Activated naive CD4-positive, alpha-beta T cell (primary cell): ENCODE measurements around the gene B3GALT4.
A peak's percentile ranks its signal among the peaks of the same experiment; 100 is the strongest.

ENCODE experiments used
- DNase-seq, 4 experiments: peaks; one replicate each; lab custom pipeline; 2025; lab: John Stamatoyannopoulos, UW

B3GALT4 gene

GRCh38 chr6:33292996-33293682 is 16.2 kb downstream of the B3GALT4 start:
- DNase-seq = no peak

- no peak for DNase-seq
Measured at GRCh38 chr6:33294086-33294823, 17.3 kb downstream of the B3GALT4 start.

- DNase-seq = no peak
Measured at GRCh38 chr6:33295621-33296369, 18.9 kb downstream of the B3GALT4 start.

DNA sequence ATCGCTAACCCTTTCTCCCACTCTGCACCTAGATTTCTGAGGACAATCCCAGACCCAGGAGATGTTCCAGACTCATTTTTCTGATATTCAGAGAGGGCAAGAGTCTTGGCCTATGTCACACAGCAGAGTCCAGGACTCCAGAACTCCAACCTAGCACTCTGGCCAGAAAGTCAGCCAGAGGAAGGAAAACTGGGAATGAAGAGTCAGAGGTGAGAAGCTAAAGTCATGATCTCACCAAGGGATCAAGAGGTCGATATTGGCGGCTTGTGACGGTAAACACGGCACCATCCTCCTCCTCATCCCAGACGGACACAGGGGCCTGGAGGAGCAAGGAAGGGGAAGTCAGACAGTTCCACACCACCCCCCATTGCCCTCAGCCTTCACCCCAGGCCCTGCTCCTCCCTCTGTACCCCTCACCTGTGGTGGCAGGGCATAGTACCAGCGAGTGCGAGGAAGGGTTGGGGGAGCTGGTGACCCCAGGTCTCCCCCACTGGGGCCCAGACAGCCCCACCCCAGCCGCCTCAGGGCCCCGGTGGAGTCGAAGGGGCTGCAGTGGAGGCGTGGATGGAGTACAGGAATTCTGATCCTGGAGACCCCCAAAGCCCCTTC is 20.0 kb downstream of the B3GALT4 start:
- DNase-seq = no peak

DNA sequence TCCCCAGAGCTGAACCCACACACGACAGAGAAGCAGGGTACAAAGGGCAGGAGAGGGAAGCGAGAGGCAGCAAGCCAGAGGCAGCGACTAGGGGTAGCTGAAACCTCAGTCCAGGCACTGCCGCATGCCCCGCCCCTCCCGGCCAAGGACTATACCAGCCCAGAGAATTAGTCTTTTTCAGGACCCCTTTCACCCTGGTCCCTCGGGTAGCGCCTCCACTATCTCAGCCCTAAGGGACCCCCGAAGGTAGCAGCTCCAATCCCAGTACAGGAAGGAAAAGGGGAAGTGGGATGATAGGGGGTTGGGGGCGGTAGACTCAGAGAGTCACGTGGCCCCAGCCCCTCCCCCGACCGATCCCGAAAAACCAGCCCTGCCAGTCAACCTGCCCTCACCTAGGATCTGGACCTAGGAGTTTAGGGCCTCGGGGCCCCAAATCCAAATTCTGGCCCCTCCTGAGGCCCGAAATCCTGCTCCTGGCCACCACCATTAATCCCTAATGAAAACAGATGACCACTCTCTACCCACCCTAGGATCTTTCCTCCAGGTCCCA is 20.6 kb downstream of the B3GALT4 start:
- no peak for DNase-seq

- DNase-seq = peak in 1 of 4 experiments; percentile 35
Measured at GRCh38 chr6:33297956-33298772, 21.2 kb downstream of the B3GALT4 start.

GRCh38 chr6:33298773-33299236 is 21.9 kb downstream of the B3GALT4 start, which contains the start of gene RGL2:
RGL2 (minus strand) TSS chr6:33298942; CDS start chr6:33298610, 332 bp downstream.
- DNase-seq = peak in 2 of 4 experiments; percentile 60 to 61

GRCh38 chr6:33299237-33299944 is 22.5 kb downstream of the B3GALT4 start:
- peak; percentile 77 to 91 (median 89) for DNase-seq

DNA sequence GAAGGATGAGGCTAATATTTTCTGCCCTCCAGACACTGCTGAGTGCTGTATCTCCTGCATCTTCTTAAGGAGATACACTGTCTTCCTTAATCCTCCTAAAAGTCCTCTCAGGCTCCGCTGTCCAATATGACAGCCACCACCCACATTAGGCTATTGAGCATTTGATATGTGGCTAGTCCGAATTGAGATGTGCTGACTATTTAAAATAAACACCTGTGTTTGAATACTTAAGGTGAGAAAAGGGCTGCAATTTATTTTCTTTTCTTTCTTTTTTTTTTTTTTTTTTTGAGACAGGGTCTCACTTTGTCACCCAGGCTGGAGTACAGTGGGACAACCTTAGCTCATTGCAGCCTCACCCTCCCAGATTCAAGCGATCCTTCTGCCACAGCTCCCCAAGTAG is 25.0 kb downstream of the B3GALT4 start:
- no peak for DNase-seq

GRCh38 chr6:33304216-33304615 is 27.3 kb downstream of the B3GALT4 start:
- DNase-seq = no peak

- no peak for DNase-seq
Measured at GRCh38 chr6:33305052-33305451, 28.1 kb downstream of the B3GALT4 start.

- DNase-seq = no peak
Measured at GRCh38 chr6:33306356-33306755, 29.4 kb downstream of the B3GALT4 start.

GRCh38 chr6:33312361-33313104 is 35.6 kb downstream of the B3GALT4 start:
- DNase-seq = peak; percentile 20 to 76 (median 50)

GRCh38 chr6:33313105-33313708 is 36.3 kb downstream of the B3GALT4 start:
- peak in 1 of 4 experiments; percentile 24 for DNase-seq

DNA sequence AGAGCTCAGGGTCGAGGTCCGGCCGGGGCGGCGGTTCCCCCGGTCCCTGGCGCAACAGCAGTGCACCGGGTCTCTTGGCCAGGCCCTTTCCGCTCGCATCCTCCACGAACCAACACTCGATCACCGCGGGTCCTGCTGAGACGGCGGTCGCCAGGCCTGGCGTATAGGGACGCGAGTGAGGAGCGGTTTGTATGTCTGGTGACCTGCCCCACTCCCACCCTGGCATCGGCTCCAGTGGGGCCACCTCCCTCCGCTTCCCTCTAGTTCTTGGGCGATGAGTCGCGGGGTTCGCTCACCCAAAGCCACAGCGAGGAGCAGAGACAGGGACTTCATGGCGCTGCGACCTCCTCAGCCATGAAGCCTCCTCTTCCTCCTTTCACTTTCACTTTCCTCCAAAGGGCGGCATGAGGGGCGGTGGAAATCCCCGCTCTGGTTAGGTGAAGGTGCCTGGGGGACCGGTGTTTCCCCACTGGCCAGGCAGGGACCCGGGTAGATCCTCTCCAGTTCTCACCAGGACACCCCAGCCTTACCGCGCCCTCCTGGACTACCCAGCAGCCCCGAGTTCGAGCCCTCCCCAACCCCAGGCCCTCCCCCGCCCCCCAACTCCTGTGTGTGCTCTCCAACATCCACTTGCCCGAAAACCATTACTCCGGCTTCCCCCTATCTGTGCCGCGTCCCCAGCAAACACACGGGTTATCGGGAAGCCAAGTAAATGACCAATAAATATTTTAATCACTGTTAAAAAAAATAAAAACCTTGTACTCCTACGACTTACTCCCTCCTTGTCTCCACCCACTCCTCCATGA is 37.0 kb downstream of the B3GALT4 start, which contains the start of gene TAPBP:
TSS of gene TAPBP (minus strand) at position 370 of the 806 bp plus-strand sequence. CDS start at position 333, 37 bp downstream.
- peak; percentile 51 to 64 (median 58) for DNase-seq

DNA sequence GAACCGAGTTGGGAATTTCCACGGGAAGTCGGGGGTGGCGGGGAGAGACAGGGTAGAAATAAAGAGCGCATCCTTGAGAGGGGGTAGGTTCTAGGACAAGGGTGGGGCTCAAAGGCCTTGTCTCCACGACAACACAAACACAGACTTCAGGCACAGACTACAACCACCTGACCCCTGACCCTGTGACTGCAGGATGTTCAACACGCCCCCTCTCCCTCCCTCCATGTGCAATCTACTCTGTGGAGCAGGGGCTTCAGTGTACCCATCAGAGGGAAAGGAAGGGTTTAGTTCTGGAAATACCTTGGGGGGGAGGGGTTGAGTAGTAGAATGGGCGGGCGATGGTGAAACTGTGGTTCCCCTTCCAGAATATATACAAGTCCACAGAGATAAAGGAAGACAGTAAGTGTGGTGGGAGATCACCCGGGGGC is 37.6 kb downstream of the B3GALT4 start:
- peak in 2 of 4 experiments; percentile 18 to 33 for DNase-seq

- no peak for DNase-seq
Measured at GRCh38 chr6:33314943-33315792, 38.2 kb downstream of the B3GALT4 start.
